HG03520 (cell line): ENCODE data around the gene CAPN2.
"Not testable (repeated sequence)": the region's sequence is repeated elsewhere in the genome, so short reads cannot be mapped to it uniquely, and the experiment has no call there.

ENCODE experiments used
- ATAC-seq: cut with Tn5 transposase; IDR thresholded peaks from one replicate; pipeline ENCODE4 v1.9.1; 2021; ENCODE audit warnings: mild to moderate bottlenecking, moderate library complexity; ENCODE audit not compliant: unreplicated experiment

Gene CAPN2

DNA sequence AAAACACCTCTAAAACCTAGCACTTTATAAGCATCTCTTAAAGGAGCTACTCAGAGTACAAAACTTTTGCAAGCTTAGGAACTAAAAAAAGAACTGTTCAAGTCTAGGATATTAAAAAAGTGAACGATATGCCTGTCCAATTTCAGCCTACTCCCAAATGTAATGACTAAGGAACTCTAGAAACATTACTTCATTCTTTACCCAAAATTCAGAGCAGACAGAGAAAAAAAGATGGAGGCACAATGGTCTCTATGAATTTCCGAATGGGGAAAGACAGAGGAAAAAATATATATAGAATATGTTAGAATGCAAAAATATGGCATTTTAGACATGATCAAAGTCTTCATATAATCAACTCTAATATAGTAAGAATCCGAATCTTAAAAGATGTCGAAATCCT lies 72.2 kb downstream of the CAPN2 start:
- ATAC-seq: no peak

DNA sequence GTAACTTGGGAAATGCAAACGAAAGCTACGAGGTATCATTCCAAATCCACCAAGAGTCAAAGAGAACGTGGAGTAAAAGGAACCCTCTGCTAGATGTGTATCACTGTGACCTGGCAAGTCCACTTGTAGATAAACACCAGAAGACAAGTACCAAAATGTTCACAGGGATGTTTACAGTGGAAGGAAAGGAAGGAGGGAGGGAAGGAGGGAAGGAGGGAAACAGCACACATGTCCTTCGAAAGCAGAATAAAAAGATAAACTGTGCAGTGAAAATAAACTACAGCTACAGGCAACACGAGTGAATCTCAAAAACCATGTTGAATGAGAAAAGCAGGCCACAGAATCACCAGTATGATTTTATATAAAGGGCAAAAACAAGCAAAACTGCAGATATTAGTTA lies 73.5 kb downstream of the CAPN2 start:
- ATAC-seq: no peak

DNA sequence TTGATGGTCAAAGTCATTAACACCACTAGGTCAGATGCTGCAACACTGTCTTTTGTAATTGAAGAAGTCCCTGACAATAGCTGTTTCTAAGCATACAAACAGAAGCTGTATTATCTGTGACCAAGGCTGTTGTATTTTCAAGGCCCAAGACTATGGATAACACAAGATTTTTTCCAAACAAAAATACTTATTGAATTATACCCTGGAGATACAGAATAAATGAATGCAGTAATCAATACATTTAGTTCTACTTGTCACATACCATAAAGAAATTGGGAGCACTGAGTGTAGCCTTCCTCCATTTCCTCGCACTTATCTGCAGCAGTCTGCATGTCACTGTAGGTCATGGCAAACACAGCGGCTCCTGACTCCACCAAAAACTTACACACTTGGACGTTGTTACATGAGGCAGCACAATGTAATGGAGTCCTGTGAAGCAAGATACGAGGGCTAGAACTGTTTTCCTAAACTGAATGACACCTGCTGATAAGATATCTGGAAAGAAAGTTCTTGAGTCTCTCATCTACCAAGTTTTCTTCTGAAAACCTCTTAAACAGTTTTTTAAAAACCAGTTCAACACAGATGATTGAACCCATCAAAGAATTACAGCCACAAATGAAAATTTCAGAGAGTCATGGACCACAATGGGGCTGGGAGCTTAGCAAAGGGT lies 76.5 kb downstream of the CAPN2 start:
- ATAC-seq: no peak

DNA sequence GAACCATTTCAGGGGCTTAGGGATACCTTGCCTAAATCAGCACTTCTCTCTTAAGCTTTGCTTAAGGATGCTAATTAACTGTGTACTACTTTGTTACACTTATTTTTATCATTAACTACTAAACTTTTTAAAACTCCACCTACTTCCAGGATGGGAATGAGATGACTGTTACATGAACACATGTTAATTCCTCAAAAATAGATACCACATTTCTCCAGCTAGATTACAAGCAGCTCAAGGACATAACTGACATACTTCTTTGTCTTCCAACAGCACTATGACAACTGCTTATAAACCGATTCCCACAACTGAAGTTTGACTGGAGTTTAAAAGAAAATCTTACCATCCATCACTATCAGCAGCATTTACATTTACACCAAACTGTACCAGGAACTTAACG lies 79.7 kb downstream of the CAPN2 start:
- no peak for ATAC-seq

DNA sequence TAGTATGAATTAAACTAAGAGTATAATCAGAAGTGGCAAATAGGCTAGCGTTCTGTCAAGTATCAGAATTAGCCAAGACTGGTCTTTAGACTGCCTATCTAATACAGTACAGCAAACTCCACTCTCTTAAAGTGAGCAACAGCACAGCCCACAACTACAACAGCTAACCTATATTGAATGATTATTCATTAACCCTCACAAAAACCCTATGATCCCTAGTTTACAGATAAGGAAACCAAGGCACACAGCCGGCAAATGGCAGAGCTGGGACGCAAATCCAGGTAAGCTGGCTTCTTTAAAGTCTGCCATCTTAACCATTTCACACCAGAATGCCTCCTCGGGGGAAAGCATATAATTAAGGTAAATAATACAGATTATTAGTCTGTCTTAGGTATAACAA lies 81.4 kb downstream of the CAPN2 start:
- ATAC-seq: no peak

DNA sequence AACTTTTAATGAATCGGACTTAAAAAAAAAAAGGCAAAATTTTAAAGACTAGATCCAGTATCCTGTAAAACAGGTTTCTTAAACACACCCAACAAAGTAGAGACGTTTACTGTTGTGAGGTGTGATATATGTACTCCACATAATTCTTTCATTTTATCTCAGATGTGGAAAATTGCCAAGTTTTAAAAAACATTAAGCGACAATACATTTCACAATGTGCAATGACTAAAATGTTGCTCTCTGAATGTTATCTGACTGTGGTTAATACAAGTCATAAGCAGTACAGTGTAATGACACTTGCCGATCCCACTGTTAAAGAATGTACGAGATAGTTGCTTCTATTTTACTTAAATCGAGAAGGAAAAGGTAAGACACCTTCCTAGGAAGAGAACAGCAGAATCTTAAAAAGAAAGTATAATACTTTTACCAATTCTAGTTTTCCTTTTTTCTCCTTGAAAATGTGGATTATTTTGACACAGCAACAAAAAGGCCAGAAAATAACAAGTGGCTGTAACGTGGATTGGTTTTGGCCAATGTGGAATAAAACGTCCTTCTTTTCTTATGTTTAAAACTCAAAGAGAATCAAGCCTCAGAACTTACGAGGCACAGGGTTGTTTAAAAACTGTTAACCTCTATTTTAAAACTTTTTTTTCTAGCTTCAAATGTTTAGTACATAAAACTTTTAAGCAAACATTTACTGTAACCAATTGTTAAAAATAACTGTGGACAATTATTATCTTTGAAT lies 82.0 kb downstream of the CAPN2 start:
- ATAC-seq: no peak

DNA sequence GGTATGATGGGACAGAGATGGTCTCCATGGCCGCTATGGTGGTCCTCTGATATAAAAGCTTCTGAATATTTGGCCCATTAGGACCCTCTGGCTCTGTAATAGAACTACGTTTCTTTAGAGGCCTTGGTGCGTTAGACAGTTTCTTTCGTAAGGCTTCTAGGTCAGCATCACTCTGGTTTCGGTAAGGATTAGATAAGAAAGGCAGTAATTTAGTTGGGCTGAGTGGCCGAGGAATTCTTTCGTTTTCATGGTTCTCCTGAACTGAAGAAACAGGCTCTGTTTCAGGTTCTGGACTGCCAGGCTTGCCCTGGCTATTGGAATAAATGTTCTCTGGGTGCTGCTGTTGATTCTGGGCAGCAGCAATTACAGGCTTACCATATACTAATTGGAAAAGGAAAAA lies 83.9 kb downstream of the CAPN2 start:
- no peak for ATAC-seq

DNA sequence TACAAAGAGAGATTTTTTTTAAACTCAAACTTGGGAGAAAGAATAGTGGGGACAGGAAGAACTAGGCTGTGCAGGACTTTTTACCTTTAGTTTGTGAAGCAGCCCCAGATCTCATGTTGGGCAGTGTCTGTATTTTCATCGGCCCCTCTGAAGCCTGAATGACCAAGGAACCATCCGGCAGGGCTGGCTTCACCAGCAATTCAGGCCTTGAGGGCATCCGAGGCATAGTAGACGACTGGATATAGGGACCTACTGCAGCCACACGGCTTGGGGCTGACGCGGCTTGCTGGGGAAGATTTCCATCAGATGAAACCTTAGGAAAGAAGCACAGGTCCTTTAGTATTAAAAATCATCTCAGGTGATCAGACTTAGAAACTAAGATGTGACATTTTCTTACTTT lies 89.7 kb downstream of the CAPN2 start:
- no peak for ATAC-seq

DNA sequence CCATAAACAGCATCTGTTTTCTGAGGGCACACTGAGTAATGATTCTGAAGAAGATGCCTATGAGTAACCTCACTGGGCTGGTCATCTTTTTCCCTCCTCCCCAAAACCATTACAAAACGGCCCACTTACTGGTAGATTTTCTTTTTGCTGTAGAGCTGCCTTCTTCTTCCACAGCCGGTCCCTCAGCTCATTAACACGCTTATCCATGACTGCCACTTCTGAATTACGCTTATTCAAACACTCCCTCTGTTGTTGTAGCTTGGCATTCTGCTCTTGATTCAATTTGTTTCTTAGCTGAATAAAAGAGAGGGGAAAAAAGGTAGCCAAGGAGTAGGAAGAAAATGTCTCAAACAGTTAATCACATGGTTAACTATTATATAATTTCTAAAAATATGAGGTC lies 90.3 kb downstream of the CAPN2 start:
- no peak for ATAC-seq

DNA sequence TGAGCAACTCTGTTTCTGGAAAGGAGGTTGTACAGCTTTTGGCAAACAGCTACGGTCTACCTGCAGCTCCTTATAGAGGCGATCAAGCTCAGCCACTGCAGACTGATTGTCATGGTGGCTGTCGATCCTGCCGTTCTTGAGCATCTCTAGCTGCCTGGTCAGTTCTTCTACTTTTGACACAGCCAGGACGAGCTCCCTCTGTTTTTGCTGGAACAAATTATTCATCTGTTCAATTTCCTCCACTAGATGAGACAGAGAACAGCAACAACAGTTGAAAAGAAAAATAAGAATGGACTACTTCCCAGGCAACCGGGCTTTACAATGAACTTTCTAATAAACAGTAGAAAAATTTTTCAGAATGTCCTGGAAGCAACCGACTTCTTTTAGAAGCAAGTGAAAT lies 90.9 kb downstream of the CAPN2 start:
- ATAC-seq: no peak

DNA sequence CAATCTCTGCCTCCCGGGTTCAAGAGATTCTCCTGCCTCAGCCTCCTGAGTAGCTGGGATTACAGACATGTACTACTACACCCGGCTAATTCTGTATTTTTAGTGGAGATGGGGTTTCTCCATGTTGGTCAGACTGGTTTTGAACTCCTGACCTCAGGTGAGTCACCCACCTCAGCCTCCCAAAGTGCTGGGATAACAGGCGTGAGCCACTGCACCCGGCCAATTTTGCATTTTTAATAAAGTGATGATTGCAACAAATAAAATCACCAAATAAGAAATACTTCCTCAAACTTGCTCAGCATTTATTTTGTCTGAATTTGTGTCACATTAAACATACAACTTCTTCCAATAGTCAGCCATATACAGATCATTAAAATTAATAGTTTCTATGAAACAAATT lies 97.6 kb downstream of the CAPN2 start:
- ATAC-seq: not testable (repeated sequence)

DNA sequence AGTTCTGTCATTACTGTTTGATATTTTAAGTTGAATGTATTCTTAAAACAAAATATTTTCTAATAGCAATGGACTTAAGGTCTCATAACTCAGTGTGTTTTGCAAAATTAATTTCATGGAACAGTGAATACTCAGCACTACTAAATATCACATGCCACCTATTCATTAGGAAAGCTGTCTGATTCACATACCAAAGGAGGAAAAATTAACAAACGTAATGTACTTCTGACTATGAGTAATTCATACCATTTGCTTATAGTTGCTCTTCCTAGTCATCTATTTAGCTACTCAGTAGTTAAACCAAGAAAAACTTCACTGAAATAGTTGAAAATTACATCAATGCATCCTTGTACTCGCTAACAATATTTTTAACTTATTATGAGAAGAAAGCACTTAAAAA lies 98.2 kb downstream of the CAPN2 start:
- ATAC-seq: no peak

DNA sequence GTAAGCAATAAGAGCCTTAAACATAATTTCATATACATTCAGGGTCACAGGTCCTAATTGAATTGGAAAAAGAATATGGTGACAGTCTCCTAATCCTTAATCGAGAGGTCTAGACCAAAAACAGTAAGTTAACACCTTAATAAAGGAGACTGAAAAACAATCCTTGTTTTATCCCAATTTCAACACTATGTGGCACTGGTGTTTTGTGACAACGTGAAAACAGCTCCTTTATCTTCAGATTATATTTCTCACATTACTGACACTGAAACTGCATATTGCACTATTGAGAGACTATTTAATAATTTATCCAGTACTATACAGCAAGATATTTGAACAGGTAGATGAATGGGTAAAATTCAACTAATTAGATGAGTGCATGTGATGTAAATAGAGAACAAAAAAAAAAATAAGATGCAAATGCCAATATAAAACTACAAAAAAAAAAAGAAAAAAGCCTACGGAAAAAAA lies 99.3 kb downstream of the CAPN2 start:
- no peak for ATAC-seq

DNA sequence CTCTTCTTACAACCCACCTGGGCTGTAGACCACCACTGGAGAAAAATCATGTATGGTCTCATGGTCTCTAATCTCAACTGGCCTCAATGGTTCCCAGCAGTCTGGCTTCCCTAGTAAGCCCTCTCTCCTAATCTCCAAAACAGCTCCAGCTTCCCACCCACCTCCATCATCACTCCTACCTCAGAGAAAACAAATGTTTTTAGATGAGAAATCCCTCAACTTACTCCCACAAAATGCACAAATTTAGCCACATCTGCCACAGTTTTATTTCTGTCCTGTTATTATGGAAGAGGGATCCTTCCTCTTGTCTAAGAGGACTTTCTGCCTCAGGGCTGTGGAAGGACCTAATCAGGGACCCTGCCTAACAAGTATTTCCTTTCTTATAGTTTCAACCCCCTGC lies 101.3 kb downstream of the CAPN2 start:
- no peak for ATAC-seq

DNA sequence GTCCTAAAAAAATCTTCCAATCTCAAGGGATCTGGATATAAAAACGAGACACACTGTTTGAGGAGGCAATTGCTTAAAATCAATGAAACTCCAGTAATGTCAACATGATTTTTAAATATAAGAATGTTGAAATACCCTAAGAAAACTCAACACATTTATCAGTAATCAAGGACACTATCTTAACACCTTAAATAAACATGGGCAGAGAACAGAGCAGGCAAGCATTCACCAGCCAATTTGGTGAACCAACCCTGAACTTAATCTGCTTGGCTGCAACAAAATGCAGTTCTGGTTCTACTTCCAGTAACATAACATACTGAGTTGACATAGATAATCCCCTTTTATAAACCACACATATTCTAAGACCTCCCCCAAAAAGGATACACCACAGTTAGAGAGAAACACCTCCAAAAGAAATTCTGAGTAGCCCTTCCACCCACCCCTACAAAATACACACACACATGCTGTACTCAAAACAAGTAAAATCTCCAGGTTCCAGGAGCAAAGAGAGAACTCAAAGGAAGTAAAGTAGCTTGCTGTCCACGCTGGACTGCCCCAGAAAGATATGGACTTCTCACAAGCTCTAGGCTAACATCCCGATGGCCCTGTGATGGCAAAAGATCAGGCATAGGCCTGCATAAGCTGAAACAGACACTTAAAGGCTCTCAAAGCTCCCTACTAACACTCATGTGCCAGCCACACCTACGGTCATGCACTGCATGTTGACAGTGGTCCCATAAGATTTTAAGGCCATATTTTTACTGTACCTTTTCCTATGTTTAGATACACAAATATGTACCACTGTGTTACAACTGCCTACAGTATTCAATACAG lies 102.9 kb downstream of the CAPN2 start:
- no peak for ATAC-seq

DNA sequence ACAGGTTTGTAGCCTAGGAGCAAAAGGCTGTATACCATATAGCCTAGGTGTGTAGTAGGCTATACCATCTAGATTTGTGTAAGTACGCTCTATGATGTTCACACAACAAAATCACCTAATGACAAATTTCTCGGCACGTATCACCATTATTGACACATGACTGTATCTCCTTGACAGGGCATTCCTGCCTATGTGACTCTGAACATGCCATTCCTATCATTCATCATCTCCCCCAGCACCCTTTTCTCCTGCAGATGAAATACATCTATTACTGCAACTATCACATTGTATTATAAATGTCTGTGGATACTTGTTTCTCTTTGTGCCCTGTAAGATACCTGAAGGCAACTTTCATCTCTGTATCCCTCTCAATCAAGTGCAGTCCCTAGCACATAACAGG lies 103.5 kb downstream of the CAPN2 start:
- ATAC-seq: no peak

DNA sequence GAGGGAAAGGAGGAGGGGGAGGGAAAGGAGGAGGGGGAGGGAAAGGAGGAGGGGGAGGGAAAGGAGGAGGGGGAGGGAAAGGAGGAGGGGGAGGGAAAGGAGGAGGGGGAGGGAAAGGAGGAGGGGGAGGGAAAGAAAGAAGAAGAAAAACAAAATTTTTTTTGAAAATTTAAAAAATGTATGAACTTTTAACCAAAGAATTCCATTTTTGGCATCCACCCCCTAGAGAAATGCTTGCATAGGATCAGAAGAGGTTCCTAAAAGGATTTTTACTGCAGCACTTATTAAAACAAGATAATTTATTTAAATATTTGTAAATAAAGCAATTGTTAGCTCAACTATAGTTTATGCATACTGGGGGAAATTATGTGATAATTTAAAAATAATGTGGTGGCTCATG lies 104.9 kb downstream of the CAPN2 start:
- not testable (repeated sequence) for ATAC-seq

DNA sequence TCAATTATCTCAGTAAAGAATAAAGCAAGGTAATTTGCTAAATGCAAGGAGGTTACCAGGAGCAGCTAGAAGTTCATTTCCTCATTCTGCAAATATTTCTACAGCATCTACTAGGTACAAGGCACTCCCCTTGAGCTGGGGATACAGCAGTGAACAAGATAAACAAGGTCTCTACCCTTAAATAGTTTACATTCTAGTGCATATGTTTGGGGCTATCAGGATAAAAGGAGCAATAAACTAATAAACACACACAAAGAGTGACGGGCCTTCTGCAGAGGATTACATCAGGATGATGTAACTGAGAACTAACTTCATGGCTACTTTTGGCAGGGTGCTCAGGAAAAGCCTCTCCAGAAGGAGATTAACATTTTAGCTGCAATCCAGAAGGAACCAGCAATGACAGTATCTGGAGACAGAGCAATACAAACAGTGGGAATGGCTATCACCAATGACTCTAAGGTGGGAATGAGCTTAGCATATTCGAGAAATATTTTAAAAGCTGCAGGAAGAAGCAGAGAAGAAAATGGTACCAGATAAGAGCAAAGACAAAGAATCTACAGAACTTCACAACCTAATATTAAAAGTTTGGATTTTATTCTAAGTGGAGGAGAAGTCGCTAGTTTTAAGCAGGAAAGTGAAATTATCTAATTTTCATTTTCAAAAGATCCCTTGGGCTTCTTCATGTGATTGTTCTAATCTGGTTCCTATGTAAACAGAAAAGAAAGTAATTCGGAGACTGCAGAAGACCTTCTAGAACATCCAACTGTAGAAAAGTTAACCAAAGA lies 107.6 kb downstream of the CAPN2 start:
- no peak for ATAC-seq

DNA sequence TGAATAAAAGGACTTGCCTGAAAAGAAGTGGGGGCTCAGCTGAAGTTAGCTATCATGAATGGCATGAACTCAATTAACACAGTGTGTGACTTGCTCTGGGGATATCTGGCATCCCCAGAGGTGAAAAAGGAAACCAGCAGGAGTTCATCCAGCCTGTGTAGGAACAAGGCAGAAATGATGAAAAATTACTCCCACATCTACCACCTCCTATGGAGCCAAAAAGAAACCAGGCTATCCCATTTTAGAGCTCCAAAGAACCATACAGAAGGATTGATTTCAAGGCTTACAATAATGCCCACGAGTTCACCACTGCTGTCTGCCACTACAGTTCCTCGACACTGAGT lies 108.1 kb downstream of the CAPN2 start:
- no peak for ATAC-seq

DNA sequence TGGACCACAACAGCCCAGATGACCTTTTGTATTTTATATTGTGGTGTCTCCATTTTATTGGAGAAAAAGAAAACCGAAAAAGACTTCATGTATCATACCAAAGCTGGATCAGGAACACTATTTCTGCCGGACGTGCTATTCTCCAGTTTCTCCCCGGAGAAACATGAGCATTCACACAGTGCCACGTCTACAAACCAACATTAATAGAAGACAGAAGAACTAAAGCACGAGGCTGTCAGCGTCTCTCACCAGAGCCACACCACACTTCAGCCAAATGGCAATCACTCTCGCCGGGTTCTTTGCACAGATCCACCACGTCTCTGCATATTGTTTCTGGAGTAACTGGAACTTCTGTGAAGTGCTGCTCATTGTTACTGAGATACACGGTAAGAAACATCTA lies 108.6 kb downstream of the CAPN2 start:
- no peak for ATAC-seq

DNA sequence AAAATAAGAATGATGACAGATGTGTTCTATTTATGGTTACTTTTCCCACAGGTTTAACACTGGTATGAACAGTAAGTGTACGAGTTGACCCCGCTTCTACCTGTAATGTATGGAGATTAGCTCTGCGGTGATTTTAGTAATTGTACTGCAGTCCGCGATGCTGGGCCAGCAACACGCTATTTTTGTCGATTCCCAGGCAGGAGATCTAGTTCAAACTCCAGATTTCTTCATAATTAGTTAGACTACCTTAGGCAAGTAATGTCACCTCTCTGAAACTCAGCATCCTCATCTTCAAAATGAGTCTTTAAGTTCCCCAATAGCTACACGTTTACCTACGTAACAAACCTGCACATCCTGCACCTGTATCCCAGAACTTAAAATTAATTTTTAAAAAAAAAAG lies 111.9 kb downstream of the CAPN2 start:
- no peak for ATAC-seq
